Midbrain (tissue), 1 donor: ENCODE results near the gene ADAMTS13.
"Not testable (repeated sequence)": the region's sequence is repeated elsewhere in the genome, so short reads cannot be mapped to it uniquely, and the experiment has no call there.

Experiments used
- DNase-seq: peaks from one replicate; lab custom pipeline; 2025; lab: John Stamatoyannopoulos, UW

ADAMTS13 gene

DNA sequence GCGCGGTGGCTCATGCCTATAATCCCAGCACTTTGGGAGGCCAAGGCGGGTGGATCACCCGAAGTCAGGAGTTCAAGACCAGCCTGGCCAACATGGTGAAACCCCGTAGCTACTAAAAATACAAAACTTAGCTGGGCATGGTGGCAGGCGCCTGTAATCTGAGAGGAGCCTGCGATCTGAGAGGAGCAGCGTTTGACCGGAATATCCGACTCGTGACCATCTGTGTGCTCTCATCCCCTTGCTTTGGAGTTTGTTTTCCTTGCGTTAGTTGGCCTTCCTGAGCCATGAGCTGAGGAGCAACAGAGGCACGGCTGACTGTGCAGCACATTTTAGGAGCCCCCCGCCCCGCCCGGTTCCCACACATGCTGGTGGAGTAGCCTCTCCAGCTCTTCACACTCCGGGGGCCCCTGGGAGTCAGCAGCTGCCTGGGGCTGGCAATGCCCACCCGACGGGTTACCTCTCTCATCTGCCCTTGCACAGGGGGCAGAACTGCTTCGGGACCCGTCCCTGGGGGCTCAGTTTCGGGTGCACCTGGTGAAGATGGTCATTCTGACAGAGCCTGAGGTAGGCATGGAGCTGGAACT is 3.0 kb downstream of the ADAMTS13 start:
- no peak for DNase-seq

DNA sequence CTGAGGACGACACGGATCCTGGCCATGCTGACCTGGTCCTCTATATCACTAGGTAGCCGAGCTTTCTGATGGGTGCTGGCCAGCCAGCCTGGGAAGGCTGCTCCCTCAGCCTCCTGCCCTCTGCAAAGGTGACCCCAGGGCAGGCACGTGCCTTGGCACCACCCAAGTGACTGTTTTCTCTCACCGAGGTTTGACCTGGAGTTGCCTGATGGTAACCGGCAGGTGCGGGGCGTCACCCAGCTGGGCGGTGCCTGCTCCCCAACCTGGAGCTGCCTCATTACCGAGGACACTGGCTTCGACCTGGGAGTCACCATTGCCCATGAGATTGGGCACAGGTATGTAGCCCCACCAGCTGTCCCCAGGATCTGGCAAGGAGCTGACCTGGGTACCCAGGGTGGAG is 3.8 kb downstream of the ADAMTS13 start:
- no peak for DNase-seq

DNA sequence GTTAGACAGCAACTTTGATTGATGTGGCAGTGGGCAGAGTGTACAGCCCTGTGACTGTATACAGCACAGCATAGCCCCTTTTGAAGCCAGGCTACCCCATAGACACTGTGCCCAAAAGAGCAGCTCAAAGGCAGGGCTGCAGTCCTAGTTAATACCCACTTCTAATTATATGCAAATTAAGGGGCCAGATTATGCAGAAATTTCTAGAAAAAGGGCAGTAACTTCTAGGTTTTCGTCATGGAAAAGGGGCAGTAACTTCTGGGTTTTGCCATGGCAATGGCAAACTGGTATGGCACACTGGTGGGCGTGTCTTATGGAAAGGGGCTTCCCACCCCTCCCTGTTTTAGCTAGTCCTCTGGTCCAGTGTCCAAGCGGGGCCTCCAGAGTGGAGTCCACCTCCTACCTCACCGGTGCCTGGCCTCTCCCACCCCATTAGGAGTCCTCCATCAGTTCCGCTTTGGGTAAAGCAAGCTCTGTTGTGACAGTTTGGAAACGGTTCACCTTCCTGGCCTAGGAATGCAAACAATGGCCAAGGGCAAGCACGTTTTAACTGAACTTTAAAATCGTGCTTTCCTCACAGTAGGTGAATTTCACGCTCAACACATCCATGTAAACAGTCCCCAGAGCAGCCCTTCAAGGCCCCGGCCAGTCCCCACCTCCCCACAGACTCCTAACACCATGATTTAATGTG is 5.6 kb downstream of the ADAMTS13 start:
- no peak for DNase-seq

DNA sequence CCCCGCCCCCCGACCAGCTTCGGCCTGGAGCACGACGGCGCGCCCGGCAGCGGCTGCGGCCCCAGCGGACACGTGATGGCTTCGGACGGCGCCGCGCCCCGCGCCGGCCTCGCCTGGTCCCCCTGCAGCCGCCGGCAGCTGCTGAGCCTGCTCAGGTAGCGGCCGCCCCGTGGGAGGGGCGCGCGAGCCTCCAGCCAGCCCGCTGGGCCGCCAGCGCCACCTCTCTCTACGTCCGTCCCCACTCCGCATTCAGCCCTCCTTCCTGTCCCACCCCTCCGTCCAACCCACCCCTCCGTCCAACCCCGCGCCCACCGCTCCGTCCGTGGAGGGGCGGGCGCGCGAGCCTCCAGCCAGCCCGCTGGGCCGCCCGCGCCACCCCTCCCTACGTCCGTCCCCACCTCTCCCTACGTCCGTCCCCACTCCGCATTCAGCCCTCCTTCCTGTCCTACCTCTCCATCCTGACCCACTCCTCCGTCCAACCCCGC is 6.5 kb downstream of the ADAMTS13 start:
- DNase-seq = no peak

DNA sequence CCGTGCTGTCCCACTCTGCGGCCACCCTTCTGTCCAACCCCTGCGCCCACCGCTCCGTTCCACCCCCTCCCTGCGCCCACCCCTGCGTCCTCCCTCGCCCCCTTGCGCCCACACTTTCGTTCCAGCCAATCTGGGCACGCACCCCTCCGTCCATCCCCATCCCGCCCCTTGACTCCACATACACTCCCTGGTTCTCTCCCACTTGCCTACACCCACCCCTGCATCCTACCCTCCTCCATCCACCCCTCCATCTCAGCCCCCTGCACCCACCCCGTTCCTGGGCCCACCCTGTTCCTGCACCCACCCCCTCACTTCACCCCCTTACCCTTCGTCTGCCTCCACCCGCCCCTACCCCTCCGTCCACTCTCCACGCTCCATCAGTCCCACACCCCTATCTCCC is 7.0 kb downstream of the ADAMTS13 start:
- no peak for DNase-seq

DNA sequence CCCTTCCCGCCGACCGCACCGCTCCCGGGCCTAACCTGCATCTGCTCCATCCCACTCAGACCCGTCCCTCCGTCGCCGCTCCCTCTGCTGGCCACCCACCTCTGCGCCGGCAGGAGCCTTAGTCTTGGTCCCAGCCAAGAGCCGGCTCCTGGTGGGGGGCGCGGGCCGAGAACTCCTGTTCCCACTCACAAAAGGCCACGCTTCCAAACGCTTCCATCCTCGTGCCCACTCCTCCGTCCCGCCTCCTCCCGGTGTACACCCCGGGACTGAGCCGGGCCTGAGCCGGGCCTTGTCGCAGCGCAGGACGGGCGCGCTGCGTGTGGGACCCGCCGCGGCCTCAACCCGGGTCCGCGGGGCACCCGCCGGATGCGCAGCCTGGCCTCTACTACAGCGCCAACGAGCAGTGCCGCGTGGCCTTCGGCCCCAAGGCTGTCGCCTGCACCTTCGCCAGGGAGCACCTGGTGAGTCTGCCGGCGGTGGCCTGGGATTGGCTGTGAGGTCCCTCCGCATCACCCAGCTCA is 7.5 kb downstream of the ADAMTS13 start:
- DNase-seq = no peak

DNA sequence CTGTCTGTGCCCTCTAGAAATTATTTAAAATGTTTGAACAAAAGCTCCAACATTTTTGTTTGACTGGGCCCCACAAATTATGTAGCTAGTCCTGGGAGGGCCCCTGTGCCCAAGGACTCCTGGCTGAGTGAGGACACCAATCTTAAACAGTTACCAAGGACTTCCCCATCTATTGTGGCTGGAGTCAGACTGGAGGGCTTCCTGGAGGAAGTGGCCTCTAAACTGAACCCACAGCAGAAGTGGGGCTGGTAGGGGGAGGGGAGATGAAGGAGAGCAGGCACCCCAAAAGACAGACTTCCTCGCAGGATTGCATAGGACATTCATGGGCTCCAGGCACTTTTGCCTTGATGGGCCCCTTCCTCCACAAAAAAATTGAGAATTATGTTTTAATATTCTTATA is 8.1 kb downstream of the ADAMTS13 start:
- DNase-seq = no peak

DNA sequence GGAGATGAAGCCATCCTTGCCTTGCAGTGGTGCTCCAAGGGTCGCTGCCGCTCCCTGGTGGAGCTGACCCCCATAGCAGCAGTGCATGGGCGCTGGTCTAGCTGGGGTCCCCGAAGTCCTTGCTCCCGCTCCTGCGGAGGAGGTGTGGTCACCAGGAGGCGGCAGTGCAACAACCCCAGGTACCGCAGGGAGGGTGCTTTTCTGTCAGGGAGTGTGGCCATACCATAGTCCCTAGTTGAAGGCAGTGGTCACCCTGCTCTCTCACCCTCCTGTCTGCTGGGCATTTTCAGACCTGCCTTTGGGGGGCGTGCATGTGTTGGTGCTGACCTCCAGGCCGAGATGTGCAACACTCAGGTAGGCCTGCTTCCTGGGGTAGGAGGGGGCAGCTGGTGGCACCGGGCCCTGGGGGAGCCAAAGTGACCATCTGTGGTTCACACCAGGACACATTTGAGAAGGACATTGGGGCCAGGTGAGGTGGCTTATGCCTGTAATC is 11.2 kb downstream of the ADAMTS13 start:
- DNase-seq = no peak

DNA sequence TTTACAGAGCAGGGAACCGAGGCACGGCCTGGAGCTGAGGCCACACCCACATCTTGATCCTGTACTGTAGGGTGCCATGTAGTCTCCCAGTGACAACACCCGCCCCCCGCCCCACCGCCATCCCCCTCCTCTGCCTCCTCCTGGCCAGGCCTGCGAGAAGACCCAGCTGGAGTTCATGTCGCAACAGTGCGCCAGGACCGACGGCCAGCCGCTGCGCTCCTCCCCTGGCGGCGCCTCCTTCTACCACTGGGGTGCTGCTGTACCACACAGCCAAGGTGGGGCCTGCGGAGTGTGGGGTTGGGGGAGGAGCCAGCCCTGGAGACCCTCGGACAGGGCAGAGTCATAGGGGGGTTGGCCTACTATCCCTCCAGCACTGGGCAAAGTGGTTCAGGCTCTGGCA is 14.5 kb downstream of the ADAMTS13 start:
- no peak for DNase-seq

DNA sequence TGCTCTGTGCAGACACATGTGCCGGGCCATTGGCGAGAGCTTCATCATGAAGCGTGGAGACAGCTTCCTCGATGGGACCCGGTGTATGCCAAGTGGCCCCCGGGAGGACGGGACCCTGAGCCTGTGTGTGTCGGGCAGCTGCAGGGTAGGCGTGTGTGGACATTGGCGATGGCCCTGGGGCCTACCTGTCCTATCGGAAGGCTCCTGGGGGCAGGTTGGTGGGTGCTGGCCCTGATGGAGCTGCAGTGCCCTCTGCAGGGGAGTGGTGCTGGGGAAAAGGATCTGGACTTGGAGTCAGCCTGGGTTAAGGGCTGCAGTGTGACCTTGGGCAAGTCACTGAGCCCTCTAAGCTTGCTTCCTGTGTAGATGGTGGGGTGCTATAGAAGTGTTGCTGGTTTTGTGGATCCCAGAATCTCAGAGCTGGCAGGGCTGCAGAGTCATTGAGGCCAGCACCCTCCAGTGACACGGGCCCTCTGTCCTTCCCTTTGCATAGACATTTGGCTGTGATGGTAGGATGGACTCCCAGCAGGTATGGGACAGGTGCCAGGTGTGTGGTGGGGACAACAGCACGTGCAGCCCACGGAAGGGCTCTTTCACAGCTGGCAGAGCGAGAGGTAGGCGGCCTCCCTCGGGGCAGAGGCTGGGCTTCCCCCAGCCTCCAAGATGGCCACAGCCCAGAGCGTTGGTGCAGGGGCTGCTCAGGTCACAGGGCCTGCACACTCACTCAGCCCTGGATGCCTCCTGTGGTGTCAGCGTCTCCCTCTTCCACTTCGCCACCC is 15.8 kb downstream of the ADAMTS13 start:
- DNase-seq = no peak

DNA sequence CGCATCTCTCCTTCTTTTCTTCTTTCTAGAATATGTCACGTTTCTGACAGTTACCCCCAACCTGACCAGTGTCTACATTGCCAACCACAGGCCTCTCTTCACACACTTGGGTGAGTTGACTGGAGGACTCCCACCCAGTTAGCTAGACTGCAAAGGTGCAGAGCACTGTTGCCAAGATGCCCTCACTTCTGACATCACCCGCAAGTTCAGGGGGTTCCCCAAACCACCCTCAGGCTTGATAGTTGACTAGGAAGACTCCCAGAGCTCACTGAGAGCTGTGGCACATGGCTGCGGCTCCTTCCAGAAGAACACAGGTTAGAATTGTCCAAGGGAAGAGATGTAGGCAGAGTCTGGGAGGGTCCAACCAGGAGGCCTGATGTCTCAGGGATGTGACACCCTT is 17.2 kb downstream of the ADAMTS13 start:
- DNase-seq = no peak

DNA sequence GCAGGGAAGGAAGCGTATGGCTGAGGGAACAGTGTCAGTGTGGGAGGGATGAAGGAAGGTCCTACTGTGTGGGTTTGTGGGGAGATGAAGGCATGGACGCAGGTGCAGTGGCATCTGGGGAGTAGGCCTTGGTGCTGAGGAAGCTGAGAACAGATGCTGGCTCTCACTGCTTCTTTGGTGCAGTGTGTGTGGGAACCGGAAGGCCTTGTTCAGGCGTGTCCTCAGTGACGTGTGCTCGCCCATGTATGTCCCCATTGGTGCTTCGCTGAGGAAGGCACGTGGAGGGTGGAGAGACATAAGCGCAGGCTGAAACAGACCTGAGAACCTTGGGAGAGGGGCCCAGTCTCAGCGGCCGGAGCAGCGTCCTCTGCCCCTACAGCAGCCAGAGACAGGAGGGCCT is 18.7 kb downstream of the ADAMTS13 start:
- DNase-seq = no peak

DNA sequence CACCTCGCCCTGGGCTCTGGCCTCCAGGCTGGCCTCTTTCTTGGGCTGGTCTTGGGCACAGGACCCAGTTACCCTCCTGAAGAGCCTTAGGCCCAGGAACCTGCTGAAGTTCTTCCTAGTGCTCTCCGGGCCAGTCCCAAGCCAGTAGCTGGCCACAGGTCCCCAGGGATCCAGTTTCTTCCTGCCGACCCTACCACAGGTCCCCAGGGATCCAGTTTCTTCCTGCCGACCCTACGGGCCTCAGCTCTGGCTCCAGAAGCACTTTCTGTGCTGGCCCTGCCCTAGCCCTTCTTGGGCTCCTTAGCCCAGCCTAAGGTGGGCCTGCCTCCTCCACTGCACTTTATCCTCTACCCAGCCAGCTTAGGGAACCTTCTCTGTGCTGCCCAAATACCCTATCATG is 19.4 kb downstream of the ADAMTS13 start:
- DNase-seq = no peak

DNA sequence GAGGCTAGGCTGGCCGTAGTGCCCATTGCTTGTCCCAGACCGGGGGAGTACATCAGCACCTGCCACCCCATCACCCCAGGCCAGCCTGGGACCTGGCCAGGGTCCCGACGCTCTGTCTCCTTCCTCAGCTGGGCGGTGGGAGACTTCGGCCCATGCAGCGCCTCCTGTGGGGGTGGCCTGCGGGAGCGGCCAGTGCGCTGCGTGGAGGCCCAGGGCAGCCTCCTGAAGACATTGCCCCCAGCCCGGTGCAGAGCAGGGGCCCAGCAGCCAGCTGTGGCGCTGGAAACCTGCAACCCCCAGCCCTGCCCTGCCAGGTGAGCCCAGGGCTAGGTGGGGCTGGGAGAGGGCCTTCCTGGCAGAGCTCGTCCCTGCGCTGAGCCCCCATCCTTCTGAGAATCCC is 21.1 kb downstream of the ADAMTS13 start:
- DNase-seq = no peak

DNA sequence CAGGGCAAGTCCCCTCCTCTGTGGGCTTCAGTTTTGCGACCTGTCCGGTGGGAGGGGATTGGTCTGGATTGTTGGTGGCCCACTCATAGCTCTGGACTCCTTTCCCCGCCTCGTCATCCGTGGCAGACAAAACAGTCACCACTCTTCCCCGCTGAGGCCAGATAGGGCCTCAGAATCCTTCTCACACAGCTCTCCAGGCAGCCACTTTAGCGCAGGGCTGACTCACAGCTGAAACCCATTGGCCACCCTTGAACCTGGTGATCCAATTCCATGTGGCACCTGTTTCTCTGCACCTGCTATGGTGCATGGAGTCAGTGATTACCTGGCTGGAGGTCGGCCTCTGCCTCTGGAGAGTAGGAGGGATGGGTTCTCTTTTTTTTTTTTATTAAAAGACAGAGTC is 21.8 kb downstream of the ADAMTS13 start:
- DNase-seq = no peak

DNA sequence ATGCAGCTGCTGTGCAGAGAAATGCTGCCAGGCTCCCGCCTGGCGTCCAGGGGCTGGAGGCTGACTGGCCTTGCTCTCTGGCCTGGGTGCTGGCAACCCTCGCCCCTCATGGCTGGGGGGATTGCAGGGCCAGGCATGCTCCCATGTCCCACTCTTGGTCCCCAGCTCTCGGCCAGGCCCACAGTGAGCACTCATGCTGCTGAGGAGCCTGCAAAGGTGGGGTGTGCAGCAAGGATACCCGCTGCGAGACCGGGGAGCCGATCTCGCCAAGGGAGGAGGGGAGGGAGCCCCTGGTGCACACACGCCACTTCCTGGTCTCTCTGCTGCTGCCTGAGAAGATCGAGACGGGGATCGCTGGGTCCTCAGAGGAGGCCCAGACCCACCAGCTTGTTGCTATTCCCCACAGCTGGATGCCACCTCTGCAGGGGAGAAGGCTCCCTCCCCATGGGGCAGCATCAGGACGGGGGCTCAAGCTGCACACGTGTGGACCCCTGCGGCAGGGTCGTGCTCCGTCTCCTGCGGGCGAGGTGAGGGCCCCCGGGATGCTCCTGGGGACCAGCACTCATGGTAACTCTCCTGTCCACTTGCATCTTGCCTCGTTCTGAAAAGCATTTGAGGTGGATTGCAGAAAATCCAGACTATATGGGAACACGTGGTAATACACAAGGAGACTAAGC is 23.3 kb downstream of the ADAMTS13 start:
- DNase-seq = no peak

DNA sequence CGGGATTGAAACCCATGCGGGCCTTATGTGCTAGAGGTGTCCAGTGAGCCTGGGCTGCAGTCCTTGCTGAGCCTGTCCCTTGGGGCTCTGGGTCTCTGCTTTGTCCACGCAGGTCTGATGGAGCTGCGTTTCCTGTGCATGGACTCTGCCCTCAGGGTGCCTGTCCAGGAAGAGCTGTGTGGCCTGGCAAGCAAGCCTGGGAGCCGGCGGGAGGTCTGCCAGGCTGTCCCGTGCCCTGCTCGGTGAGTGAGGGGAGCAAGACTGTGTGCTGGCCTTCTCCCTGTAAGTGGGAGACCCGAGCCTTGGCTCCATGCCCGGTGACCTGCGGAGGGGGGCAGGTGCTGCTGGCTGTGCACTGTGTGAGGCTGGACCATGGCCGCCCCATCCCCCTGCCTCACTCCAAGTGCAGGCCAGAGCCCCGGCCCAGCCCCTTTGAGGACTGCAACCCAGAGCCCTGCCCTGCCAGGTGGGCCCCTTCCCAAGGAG is 26.4 kb downstream of the ADAMTS13 start:
- DNase-seq = no peak

DNA sequence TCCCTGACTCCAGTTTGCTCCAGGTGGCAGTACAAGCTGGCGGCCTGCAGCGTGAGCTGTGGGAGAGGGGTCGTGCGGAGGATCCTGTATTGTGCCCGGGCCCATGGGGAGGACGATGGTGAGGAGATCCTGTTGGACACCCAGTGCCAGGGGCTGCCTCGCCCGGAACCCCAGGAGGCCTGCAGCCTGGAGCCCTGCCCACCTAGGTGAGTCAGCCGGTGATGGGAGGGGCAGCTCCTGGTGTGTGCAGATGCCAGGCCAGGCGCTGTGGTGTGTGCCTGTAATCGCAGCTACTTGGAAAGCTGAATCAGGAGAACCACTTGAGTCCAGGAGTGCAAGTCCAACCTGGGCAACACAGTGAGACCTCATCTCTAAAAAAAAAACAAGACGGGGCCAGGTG is 27.6 kb downstream of the ADAMTS13 start:
- no peak for DNase-seq

DNA sequence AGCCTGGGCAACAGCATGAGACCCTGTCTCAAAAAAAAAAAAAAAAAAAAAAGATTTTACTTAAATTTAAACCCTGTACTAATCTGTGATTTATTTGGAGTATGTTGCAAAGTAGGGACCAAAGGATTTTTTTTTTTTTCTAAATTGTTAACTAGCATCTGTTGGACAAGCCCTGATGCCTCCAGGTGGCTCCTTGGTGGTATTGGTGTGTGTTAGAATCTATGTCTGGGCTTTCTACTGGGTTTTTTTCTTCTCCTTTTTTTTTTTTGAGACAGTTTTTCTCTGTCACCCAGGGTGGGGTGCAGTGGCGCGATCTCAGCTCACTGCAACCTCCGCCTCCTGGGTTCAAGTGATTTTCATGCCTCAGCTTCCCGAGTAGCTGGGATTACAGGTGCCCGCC is 29.7 kb downstream of the ADAMTS13 start:
- DNase-seq = not testable (repeated sequence)

DNA sequence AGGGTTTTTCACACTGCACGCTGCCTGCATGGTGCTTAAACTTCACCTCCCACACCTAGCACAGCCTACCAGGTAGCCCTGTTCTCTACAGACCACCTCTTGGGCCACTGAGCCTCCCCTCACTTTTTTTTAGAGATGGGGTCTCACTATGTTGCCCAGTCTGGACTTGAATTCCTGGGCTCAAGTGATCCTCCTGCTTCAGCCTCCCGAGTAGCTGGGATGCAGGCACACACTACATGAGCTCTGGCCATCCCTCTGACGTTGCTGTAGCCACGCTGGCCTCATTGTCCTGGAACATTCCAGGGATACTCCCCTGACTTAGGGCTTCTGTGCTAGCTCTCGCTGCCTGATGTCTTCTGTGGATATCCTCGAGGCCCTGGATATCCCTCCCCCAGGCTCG is 30.4 kb downstream of the ADAMTS13 start:
- DNase-seq = no peak

DNA sequence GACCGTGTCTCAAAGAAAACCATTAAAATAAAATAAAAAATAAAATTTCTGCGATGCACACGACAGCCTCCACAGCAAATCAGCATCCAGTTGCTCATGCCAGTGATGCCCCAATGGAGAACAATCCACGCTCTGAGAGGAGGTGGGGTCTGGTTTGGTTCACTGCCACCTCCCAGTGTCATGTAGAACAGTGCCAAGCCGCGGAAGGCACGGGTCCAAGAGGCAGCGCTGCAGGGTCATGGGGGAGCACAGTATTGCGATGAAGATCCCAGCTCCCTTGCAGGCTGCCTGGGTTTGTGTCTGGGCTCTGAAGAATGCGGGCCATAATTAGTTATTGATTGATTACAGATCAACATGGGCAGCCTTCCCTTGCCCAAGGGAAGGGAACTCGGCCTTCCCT is 31.5 kb downstream of the ADAMTS13 start:
- DNase-seq = peak; percentile 13

DNA sequence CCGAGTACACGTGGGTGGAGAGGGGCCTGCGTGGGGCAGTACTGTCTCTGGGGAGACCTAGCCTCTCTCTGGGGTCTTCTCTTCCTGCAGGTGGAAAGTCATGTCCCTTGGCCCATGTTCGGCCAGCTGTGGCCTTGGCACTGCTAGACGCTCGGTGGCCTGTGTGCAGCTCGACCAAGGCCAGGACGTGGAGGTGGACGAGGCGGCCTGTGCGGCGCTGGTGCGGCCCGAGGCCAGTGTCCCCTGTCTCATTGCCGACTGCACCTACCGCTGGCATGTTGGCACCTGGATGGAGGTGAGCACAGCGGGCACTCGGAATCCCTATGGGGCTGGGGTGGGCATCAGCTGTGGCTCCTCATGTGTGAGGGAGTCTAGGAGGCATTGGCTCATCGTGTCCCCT is 32.2 kb downstream of the ADAMTS13 start:
- no peak for DNase-seq
